IPS-18c (cell line): Measurements from ENCODE around the gene LPCAT3.

Experiments
- H3K4me3 ChIP-seq: 2 replicates; pipeline ENCODE4 v1.7.0; 2013; ENCODE audit warnings: low read depth, mild to moderate bottlenecking, low read length, moderate library complexity; ENCODE audit not compliant: insufficient read depth
- H3K9me3 ChIP-seq: one replicate; pipeline ENCODE4 v1.6.1; 2013; ENCODE audit warnings: mild to moderate bottlenecking, low read length, moderate library complexity; ENCODE audit not compliant: control insufficient read depth, insufficient read depth

LPCAT3 gene

DNA sequence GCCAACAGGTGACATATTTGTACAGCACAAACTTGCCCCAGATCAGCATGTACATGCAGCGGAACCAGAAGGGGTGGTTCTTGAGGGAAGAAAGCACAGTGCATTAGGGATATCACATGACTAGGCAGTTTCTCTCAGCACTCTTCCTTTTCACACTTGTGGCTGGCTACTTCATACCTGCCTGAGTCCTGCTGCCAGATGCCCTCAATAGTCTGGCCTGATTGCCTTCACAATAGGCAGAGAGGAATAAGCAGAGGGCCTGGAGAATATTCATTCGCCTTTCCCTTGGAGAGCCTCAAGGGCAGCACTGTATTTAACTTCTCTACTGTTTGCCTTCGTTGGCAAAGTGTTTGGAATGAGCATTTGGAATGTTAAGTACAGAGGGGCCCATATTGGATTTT lies 39.7 kb downstream of the LPCAT3 start:
- no peak overlapping the region for H3K4me3 ChIP-seq
- no peaks in the 10 kb centered on the region for H3K9me3 ChIP-seq

DNA sequence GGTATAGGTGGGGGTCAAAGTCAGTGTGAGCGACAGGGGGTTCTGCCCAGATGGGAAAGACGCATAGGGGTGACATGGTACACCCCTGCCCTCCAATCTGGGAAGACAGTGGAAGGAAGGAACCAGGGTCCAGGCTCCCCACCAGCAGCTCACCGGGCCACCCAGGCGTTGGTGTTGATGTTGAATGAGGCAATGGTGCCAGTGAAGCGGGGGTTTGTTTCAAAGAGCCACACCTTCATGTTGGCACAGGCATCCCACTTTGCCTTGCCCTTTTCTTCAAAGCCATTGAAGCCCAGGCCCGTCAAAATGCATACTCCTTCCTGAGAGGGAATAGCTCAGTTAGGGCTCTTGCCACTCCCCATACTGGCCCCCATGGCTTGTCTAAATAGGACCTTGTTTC lies 40.1 kb downstream of the LPCAT3 start:
- no peaks in the 10 kb centered on the region for H3K9me3 ChIP-seq
- H3K4me3 ChIP-seq: no peak overlapping the region

DNA sequence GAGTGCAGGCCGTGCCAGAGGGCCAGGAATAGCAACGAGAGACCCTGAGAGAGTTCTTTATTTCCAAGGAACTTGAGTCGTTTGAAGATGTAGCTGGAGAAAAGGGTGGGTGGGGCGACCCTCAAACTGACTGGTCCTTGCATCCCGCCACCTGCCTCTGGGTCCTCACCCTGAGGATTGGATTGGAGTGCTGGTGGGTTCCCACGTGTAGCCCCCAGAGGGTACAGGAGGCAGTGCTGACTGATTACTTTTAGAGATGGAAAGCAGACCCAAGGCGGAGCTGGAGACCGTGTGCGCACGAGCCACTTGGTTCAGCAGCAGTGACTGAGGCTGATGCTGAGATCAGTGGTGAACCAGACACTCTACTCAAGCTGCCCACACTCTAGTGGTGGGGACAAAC lies 40.6 kb downstream of the LPCAT3 start:
- no peak overlapping the region for H3K4me3 ChIP-seq
- H3K9me3 ChIP-seq: no peaks in the 10 kb centered on the region

- H3K4me3 ChIP-seq: no peak overlapping the region
- no peaks in the 10 kb centered on the region for H3K9me3 ChIP-seq
Measured at GRCh38 chr12:6975297-6976032, 42.8 kb downstream of the LPCAT3 start.

GRCh38 chr12:6974180-6974579 lies 44.1 kb downstream of the LPCAT3 start:
- no peak overlapping the region for H3K4me3 ChIP-seq

GRCh38 chr12:6970096-6970527 lies 48.2 kb downstream of the LPCAT3 start:
- no peaks in the 10 kb centered on the region for H3K9me3 ChIP-seq
- peak overlapping the region; percentile 96 for H3K4me3 ChIP-seq

More at GRCh38 chr12:6974180-6974579, 44.1 kb downstream of the LPCAT3 start:
- no peaks in the 10 kb centered on the region for H3K9me3 ChIP-seq

DNA sequence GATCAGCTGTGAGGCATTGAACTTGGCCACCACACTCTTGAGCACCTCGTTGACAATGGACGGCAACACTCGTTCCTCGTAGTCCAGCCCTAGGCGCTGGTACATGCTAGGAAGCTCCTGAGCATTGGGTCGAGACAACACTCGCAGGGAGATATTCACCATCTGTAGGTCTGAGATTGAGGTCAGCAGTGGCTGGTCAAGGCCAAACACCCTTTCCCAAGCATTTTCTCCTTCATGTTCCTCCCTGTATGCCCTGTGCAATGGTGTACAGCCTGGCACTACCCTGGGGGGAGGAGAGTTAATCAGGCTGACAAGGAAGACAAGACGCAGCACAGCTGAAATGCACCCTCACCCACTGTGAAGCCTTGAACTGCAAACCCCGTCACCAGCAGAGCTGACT lies 49.9 kb downstream of the LPCAT3 start:
- no peaks in the 10 kb centered on the region for H3K9me3 ChIP-seq
- H3K4me3 ChIP-seq: no peak overlapping the region

DNA sequence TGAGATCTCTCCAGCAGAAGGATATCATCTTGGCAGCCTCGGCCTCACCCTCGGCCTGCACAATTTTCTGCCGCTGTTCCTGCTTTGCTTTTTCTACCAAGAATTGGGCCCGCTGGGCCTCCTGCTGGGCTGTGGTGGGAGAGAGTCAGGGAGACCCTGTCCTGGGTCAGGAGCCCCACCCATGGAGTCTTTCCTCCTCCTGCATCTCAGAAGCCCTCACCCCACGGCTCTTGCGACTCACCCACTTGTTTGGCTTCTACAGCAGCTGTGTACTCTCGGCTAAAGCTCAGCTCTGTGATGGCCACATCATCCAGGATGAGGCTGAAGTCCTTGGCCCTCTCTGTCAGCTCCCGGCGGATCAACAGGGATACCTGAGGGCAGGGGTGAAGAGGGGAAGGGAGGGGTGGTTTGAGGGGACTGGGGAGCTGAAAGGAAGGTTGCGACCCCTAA lies 50.6 kb downstream of the LPCAT3 start:
- H3K4me3 ChIP-seq: no peak overlapping the region
- no peaks in the 10 kb centered on the region for H3K9me3 ChIP-seq

GRCh38 chr12:6966351-6966750 lies 51.9 kb downstream of the LPCAT3 start:
- Histone ChIP-seq H3K9me3 (no peaks in the 10 kb centered on the region), H3K4me3 (no peak overlapping the region)

GRCh38 chr12:6965714-6966113 lies 52.6 kb downstream of the LPCAT3 start:
- no peaks in the 10 kb centered on the region for H3K9me3 ChIP-seq
- H3K4me3 ChIP-seq: no peak overlapping the region

GRCh38 chr12:6965026-6965661 lies 53.1 kb downstream of the LPCAT3 start:
- no peak overlapping the region for H3K4me3 ChIP-seq
- peaks cover 2% of the 10 kb centered on the region for H3K9me3 ChIP-seq

DNA sequence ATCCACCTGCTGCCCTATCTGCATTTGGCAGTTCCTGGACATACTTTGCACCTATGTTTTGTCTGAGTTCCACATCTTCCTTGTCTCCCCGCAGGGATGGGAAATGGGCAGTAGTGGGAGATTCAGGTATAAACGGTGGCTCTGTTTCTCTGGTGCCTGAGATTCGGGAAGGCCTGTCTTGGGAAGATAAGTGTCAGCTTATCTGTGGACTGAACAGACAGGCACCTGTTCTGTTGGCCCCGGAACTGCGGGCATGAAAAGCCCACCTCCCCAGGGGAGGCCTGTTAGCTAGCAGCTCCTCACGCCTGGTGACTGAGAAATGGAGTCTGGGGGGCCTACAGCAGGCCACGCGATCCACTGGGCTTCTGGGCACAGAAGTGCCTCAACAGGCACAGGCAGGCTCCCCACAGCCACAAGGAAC lies 53.7 kb downstream of the LPCAT3 start:
- Histone ChIP-seq H3K4me3 (no peak overlapping the region), H3K9me3 (peaks cover 2% of the 10 kb centered on the region)

GRCh38 chr12:6963791-6964413 lies 54.4 kb downstream of the LPCAT3 start:
- peak overlapping the region; percentile 81 for H3K4me3 ChIP-seq
- H3K9me3 ChIP-seq: peaks cover 2% of the 10 kb centered on the region

- H3K4me3 ChIP-seq: peak overlapping the region; percentile 81
- peaks cover 2% of the 10 kb centered on the region for H3K9me3 ChIP-seq
Measured at GRCh38 chr12:6963016-6963731, 55.1 kb downstream of the LPCAT3 start.

DNA sequence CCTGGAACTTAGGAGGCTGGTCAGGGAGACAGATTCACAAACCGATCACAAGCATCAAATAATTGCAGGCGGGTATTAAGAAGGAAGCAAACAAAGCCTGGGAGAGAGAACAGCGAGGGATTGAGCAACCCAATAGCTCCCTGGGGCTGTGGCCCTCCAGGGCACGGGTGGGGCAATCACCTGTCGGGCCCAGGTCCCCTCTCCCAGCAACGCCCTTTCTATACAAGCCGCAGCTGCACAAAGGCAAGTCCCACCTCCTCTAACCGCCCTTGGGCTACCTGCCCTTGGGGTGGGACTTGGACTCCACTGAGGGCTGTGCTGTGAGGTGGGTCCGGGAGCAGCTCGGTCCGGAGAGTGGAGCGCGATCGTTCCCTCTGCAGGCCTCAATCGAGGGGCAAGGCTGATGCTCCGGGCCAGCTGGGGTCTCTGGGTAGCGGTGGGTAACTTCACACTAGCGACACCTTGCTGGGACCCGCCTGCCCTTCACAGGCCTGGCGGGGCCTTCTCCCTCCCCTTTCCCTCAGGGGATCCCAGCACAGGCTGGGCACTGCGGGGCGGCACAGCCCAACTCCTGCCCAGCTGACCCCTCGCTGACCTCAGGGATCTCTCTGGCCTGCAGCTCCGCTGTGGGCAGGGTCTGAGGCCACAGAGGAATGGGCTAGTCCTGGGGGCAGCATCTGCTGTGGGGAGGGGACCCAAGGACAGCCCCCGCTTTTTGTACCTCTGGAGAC lies 55.8 kb downstream of the LPCAT3 start:
- H3K4me3 ChIP-seq: peak overlapping the region; percentile 81

DNA sequence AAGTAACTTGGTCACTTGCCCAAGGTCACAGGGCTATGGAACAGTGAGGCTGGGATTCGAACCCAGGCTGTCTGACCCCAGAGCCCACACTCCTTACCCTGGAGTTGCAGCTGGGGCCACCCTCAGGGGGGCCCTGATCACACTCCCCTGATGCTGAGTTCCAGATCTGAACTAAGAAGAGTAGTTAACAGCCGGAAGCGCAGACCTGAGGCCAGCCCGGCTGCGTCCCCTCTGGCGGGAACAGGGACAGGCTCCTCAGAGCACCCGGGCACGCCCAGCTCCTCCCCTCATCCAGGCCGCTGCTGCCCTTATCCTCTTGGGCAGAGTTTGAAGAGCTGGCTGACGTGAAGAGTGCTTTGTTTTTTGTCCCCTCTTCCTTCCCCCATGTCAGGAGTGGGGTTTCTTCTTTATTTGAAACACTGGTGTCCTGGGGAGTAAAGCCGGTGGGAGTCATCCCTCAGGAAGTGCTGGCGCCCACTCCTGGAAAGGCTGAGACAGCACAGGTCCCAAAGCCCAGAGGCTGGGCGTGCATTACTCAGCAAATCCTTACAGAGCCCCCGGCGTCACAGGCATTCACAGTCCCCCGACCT lies 56.5 kb downstream of the LPCAT3 start:
- peak overlapping the region; percentile 81 for H3K4me3 ChIP-seq

More for the DNA sequence above, 55.8 kb downstream of the LPCAT3 start:
- H3K9me3 ChIP-seq: peaks cover 2% of the 10 kb centered on the region

More for the DNA sequence above, 56.5 kb downstream of the LPCAT3 start:
- H3K9me3 ChIP-seq: peaks cover 2% of the 10 kb centered on the region
